IMR-90 (cell line): ENCODE data around the gene MRTFA. TPM values are rescaled to one million over a fixed set of nuclear protein-coding genes. Genes with fewer than 3 reads are reported as not detected.

Experiments used
- ATAC-seq: fragments of 200-7000 bp; cut with Tn5 transposase; 2 replicates; pipeline ENCODE4 v1.9.1; 2020; ENCODE audit warnings: low read depth, mild to moderate bottlenecking, moderate library complexity
- BruUV-seq: library from RNA; stranded (reverse); fragments of 400-500 nt; replicated peaks from 2 replicates; lab custom pipeline; 2021; lab: Mats Ljungman, UMichigan
- CTCF ChIA-PET: fragments of 300-600 bp; formaldehyde crosslinking; extraction: SDS; loops from one replicate; lab custom pipeline; 2021; ENCODE audit warnings: antibody characterized with exemption; lab: Yijun Ruan, JAX
- POLR2A ChIA-PET: fragments of 300-600 bp; sonication (Branson Sonifier 250); formaldehyde crosslinking; loops from one replicate; lab custom pipeline; 2022; ENCODE audit warnings: antibody characterized with exemption; ENCODE audit not compliant: unreplicated experiment; lab: Charles Lee
- DNase-seq: peaks from one replicate; pipeline ENCODE4 v3.0.0; 2013
- H2AFZ ChIP-seq: replicated peaks from 2 replicates; pipeline ENCODE3; 2013; ENCODE audit warnings: low read length, mild to moderate bottlenecking; ENCODE audit not compliant: poor library complexity
- H2AK5ac ChIP-seq: 2 replicates; pipeline ENCODE4 v1.6.1; 2013; ENCODE audit warnings: low read depth, low read length, inconsistent platforms
- H2AK9ac ChIP-seq: replicated peaks from 2 replicates; pipeline ENCODE3; 2013; ENCODE audit warnings: mild to moderate bottlenecking, low read depth, low read length, moderate library complexity; ENCODE audit not compliant: poor library complexity
- H2BK120ac ChIP-seq: 2 replicates; pipeline ENCODE4 v1.6.1; 2013; ENCODE audit warnings: low read depth, low read length, inconsistent platforms
- H2BK15ac ChIP-seq: 3 replicates; pipeline ENCODE4 v1.6.1; 2013; ENCODE audit warnings: low read depth, low read length, inconsistent platforms
- H2BK20ac ChIP-seq: 2 replicates; pipeline ENCODE4 v1.6.1; 2013; ENCODE audit warnings: low read depth, mild to moderate bottlenecking, inconsistent platforms, low read length, moderate library complexity
- H2BK5ac ChIP-seq: 2 replicates; pipeline ENCODE4 v1.6.1; 2013; ENCODE audit warnings: mild to moderate bottlenecking, low read depth, low read length, inconsistent platforms; ENCODE audit not compliant: poor library complexity, severe bottlenecking
- H3K14ac ChIP-seq: replicated peaks from 2 replicates; pipeline ENCODE4 v1.6.1; 2013; ENCODE audit warnings: low read depth, low read length, inconsistent platforms
- H3K18ac ChIP-seq: 2 replicates; pipeline ENCODE4 v1.6.1; 2013; ENCODE audit warnings: low read depth, low read length, control low read depth
- H3K23ac ChIP-seq: 2 replicates; pipeline ENCODE4 v1.6.1; 2013; ENCODE audit warnings: low read depth, low read length, inconsistent platforms
- H3K27ac ChIP-seq: 2 replicates; pipeline ENCODE4 v1.5.1; 2013; ENCODE audit warnings: mild to moderate bottlenecking, control low read depth, low read length; ENCODE audit not compliant: insufficient read depth
- H3K27me3 ChIP-seq: 2 replicates; pipeline ENCODE4 v1.6.1; 2013; ENCODE audit warnings: low read length; ENCODE audit not compliant: control insufficient read depth, insufficient read depth
- H3K36me3 ChIP-seq: 2 replicates; pipeline ENCODE4 v1.6.1; 2013; ENCODE audit warnings: low read length, mixed read lengths; ENCODE audit not compliant: control insufficient read depth, insufficient read depth
- H3K4ac ChIP-seq: 2 replicates; pipeline ENCODE4 v1.6.1; 2013; ENCODE audit warnings: low read depth, low read length, inconsistent platforms
- H3K4me1 ChIP-seq: 2 replicates; pipeline ENCODE4 v1.6.1; 2013; ENCODE audit warnings: low read length, mixed read lengths; ENCODE audit not compliant: control insufficient read depth, insufficient read depth
- H3K4me2 ChIP-seq: 2 replicates; pipeline ENCODE4 v1.6.1; 2013; ENCODE audit warnings: low read depth, mild to moderate bottlenecking, control low read depth, low read length, moderate library complexity
- H3K4me3 ChIP-seq: 2 replicates; pipeline ENCODE4 v1.5.1; 2013; ENCODE audit warnings: low read depth, mild to moderate bottlenecking, control low read depth, low read length, moderate library complexity; ENCODE audit not compliant: insufficient read depth
- H3K56ac ChIP-seq: 2 replicates; pipeline ENCODE4 v1.6.1; 2013; ENCODE audit warnings: low read length, inconsistent platforms; ENCODE audit not compliant: insufficient read depth; ENCODE audit errors: extremely low read depth
- H3K79me1 ChIP-seq, 2 experiments: 2 replicates each; pipeline ENCODE4 v1.6.1; 2013; ENCODE audit warnings: low read length in 2 of 2, inconsistent platforms in 1 of 2, low read depth in 1 of 2
- H3K9ac ChIP-seq: 2 replicates; pipeline ENCODE4 v1.6.1; 2013; ENCODE audit warnings: low read depth, low read length, control low read depth
- H3K9me1 ChIP-seq: 2 replicates; pipeline ENCODE4 v1.6.1; 2013; ENCODE audit warnings: low read length, inconsistent platforms; ENCODE audit not compliant: insufficient read depth
- H3K9me3 ChIP-seq: 2 replicates; pipeline ENCODE4 v1.6.1; 2013; ENCODE audit warnings: low read length; ENCODE audit not compliant: control insufficient read depth, insufficient read depth
- H4K20me1 ChIP-seq: 2 replicates; pipeline ENCODE4 v1.6.1; 2013; ENCODE audit warnings: low read length, inconsistent platforms; ENCODE audit not compliant: insufficient read depth
- H4K5ac ChIP-seq: 2 replicates; pipeline ENCODE4 v1.6.1; 2013; ENCODE audit warnings: mild to moderate bottlenecking, low read depth, low read length, control low read depth
- H4K8ac ChIP-seq, 2 experiments: 2 replicates each; pipeline ENCODE4 v1.6.1; 2013; ENCODE audit warnings: low read depth in 2 of 2, low read length in 2 of 2, control low read depth in 1 of 2, inconsistent platforms in 1 of 2
- H4K91ac ChIP-seq: 2 replicates; pipeline ENCODE4 v1.6.1; 2013; ENCODE audit warnings: low read depth, low read length, inconsistent platforms; ENCODE audit not compliant: insufficient read depth
- BHLHE40 ChIP-seq: fragments of 150-350 bp; IDR thresholded peaks from 2 replicates; pipeline ENCODE4 v1.6.1; 2016; ENCODE audit warnings: mild to moderate bottlenecking, low read depth, low read length
- MAZ ChIP-seq: IDR thresholded peaks from 2 replicates; pipeline ENCODE4 v1.6.1; 2012; ENCODE audit warnings: low read depth, mild to moderate bottlenecking, low read length, improper control_type of control experiment, moderate library complexity, borderline replicate concordance
- RFX5 ChIP-seq: IDR thresholded peaks from 2 replicates; pipeline ENCODE4 v1.8.0; 2012; ENCODE audit warnings: low read depth, mild to moderate bottlenecking, low read length, moderate library complexity
- SMC3 ChIP-seq: fragments of 150-350 bp; IDR thresholded peaks from 2 replicates; pipeline ENCODE4 v1.6.1; 2016; ENCODE audit warnings: low read depth, mild to moderate bottlenecking, antibody characterized with exemption, low read length, moderate library complexity
- WGBS, 2 experiments: methylation state at CpG; one replicate each; pipeline versions ENCODE4 v1.1.5 to v1.1.7; 2013; ENCODE audit warnings: missing lambda C conversion rate in 2 of 2; ENCODE audit not compliant: insufficient read length in 1 of 2; ENCODE audit errors: extremely low coverage in 2 of 2; 5-methylcytosine and 5-hydroxymethylcytosine counted together
- dilution Hi-C: fragments of 300-500 bp; cut with HindIII; formaldehyde crosslinking; loops from one replicate; pipeline ENCODE4 v1.14.3; 2018; ENCODE audit warnings: low sequenced_read_pairs; ENCODE audit not compliant: unreplicated experiment
- in situ Hi-C: fragments of 300-500 bp; cut with MboI; formaldehyde crosslinking; loops from 3 replicates; pipeline ENCODE4 v1.14.3; 2019; ENCODE audit warnings: low sequenced_read_pairs, inconsistent platforms, mixed read lengths
- intact Hi-C: fragments of 100-400 bp; cut with micrococcal nuclease; formaldehyde crosslinking; loops from 2 replicates; pipeline ENCODE4 v1.10.0; 2022
- polyA plus RNA-seq, 3 experiments: library from polyadenylated mRNA; depleted of rRNA; stranded (reverse); fragments of >200 nt; gene quantifications; 2 replicates each; pipeline ENCODE4 v1.2.3, GENCODE V29; 2012; ENCODE audit warnings: low replicate concordance in 1 of 3
- total RNA-seq: library from RNA; depleted of rRNA; stranded (reverse); fragments of >200 nt; gene quantifications from 2 replicates; pipeline ENCODE4 v1.2.3, GENCODE V29; 2012
- TF ChIP-seq, protein P1 (sequence below): fragments of 150-350 bp; IDR thresholded peaks from 2 replicates; pipeline ENCODE4 v1.6.1; 2017; ENCODE audit warnings: mild to moderate bottlenecking, antibody characterized with exemption, low read length, low read depth
- TF ChIP-seq, protein P2 (sequence below): fragments of 150-350 bp; IDR thresholded peaks from 2 replicates; pipeline ENCODE4 v1.6.1; 2016; ENCODE audit warnings: low read depth, mild to moderate bottlenecking, low read length, moderate library complexity, borderline replicate concordance

The MRTFA gene
- total and polyA plus RNA-seq, 2 of the 4 experiments (the other 2 are of a cell fraction), result 12.5 to 17.2 TPM

DNA sequence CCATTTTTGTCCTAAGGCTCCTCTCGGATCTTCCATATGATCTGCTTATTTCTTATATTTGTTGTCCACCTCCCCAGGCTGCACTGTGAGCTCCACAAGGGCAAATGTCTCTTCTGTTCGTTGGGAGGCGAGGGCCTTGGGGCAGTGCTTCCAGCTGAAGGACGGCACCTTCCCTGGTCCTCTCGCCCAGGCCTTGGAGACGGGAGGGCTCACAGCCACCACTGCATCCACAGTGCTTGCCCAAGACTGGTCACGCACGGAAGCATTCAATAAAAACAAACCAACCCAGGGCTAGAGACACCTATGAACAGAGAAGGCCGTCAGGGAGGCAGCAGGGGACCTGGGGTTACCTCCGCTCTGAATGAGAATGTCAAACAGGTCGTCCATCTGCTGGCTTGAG is 219.9 kb downstream of the MRTFA start:
- no peak overlapping the region for H2BK15ac ChIP-seq
- H3K4me3 ChIP-seq, result no peak overlapping the region
- dilution Hi-C loops, result no loop called here
- H3K9ac ChIP-seq, result no peak overlapping the region
- H3K18ac ChIP-seq, result no peak overlapping the region
- H2BK5ac ChIP-seq, result no peak overlapping the region
- intact Hi-C loops, result no loop called here
- TF ChIP-seq BHLHE40 (no peak), SMC3 (no peak), MAZ (no peak), RFX5 (no peak)
- TF ChIP-seq, protein P1, sequence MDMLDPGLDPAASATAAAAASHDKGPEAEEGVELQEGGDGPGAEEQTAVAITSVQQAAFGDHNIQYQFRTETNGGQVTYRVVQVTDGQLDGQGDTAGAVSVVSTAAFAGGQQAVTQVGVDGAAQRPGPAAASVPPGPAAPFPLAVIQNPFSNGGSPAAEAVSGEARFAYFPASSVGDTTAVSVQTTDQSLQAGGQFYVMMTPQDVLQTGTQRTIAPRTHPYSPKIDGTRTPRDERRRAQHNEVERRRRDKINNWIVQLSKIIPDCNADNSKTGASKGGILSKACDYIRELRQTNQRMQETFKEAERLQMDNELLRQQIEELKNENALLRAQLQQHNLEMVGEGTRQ, result no peak
- TF ChIP-seq, protein P2, sequence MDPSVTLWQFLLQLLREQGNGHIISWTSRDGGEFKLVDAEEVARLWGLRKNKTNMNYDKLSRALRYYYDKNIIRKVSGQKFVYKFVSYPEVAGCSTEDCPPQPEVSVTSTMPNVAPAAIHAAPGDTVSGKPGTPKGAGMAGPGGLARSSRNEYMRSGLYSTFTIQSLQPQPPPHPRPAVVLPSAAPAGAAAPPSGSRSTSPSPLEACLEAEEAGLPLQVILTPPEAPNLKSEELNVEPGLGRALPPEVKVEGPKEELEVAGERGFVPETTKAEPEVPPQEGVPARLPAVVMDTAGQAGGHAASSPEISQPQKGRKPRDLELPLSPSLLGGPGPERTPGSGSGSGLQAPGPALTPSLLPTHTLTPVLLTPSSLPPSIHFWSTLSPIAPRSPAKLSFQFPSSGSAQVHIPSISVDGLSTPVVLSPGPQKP, result no peak
- in situ Hi-C loops, result no loop called here
- H3K9me3 ChIP-seq, result no peaks in the 10 kb centered on the region
- H3K56ac ChIP-seq, result no peak overlapping the region
- DNase-seq, result no peak
- no TSS peak for BruUV-seq
- no peak overlapping the region for H2BK120ac ChIP-seq
- WGBS, 2 experiments, result 100% methylated on average over 6 of the region's 11 CpGs; no CpG with 5 or more reads in 1 of the 2 experiments
- peak overlapping the region; percentile 28 for H2AK9ac ChIP-seq
- ATAC-seq, result no peak
- no peak overlapping the region for H3K14ac ChIP-seq
- no peak overlapping the region for H3K23ac ChIP-seq
- H3K9me1 ChIP-seq, result peaks cover 13% of the 10 kb centered on the region; the same call in 1 of the 2 replicates
- no peak overlapping the region for H2AFZ ChIP-seq
- no peak overlapping the region for H4K8ac ChIP-seq
- H3K27ac ChIP-seq, result no peak overlapping the region
- H3K79me1 ChIP-seq, result peaks cover 4 to 66% of the 10 kb centered on the region in 2 experiments; a peak in 3 of 4 replicates
- peaks cover 5% of the 10 kb centered on the region; the same call in 1 of the 2 replicates for H3K4me1 ChIP-seq
- H4K91ac ChIP-seq, result no peak overlapping the region
- peaks cover 17% of the 10 kb centered on the region for H4K20me1 ChIP-seq
- H2BK20ac ChIP-seq, result no peak overlapping the region
- H3K27me3 ChIP-seq, result no peaks in the 10 kb centered on the region
- H2AK5ac ChIP-seq, result no peak overlapping the region
- no peak overlapping the region for H3K4me2 ChIP-seq
- H3K4ac ChIP-seq, result no peak overlapping the region; the same call in 1 of the 2 replicates
- no peak overlapping the region for H4K5ac ChIP-seq
- ChIA-PET POLR2A (no interaction called here), CTCF (no interaction called here)
- H3K36me3 ChIP-seq, result peaks cover 60% of the 10 kb centered on the region
